Measurements from ENCODE around the gene PREPL.

- no peak for TF ChIP-seq POLR2A (IDR thresholded peaks at IDR 0.05)
- no peak for TF ChIP-seq CTCF (IDR thresholded peaks at IDR 0.05)
Measured at GRCh38 chr2:44320832-44321231, 40.5 kb downstream of the PREPL start.
